IMR-90 (cell line): Measurements from ENCODE around the gene MLLT1.

ENCODE experiments used
- BHLHE40 ChIP-seq: fragments of 150-350 bp; IDR thresholded peaks from 2 replicates; pipeline ENCODE4 v1.6.1; 2016; ENCODE audit warnings: mild to moderate bottlenecking, low read depth, low read length
- CEBPB ChIP-seq: IDR thresholded peaks from 2 replicates; pipeline ENCODE4 v1.6.1; 2012; ENCODE audit warnings: low read depth, low read length, improper control_type of control experiment
- CTCF ChIP-seq: conservative IDR thresholded peaks from 2 replicates; pipeline ENCODE4 v1.5.1; 2012; ENCODE audit warnings: mild to moderate bottlenecking, low read depth, low read length, improper control_type of control experiment
- POLR2A ChIP-seq: IDR thresholded peaks from 2 replicates; pipeline ENCODE4 v1.6.1; 2012; ENCODE audit warnings: mild to moderate bottlenecking, low read depth, low read length
- RAD21 ChIP-seq: IDR thresholded peaks from 2 replicates; pipeline ENCODE4 v1.6.1; 2012; ENCODE audit warnings: low read length, improper control_type of control experiment
- SMC3 ChIP-seq: fragments of 150-350 bp; IDR thresholded peaks from 2 replicates; pipeline ENCODE4 v1.6.1; 2016; ENCODE audit warnings: low read depth, mild to moderate bottlenecking, antibody characterized with exemption, low read length, moderate library complexity

- TF ChIP-seq POLR2A = no peak
- TF ChIP-seq CTCF = no peak
- TF ChIP-seq BHLHE40 = no peak
- TF ChIP-seq SMC3 = no peak
- no peak for TF ChIP-seq RAD21
- TF ChIP-seq CEBPB = no peak
These were observed 32.8 kb downstream of the MLLT1 start for GRCh38 chr19:6247007-6247288.
